HepG2 (cell line): ENCODE results near the gene CALML5.

Source experiments
- CHCHD3 ChIP-seq: sonication (generic); formaldehyde crosslinking; IDR thresholded peaks from 2 replicates; pipeline ENCODE4 v1.8.0; 2022; ENCODE audit warnings: mild to moderate bottlenecking, missing genetic modification reagents, moderate library complexity
- CTCF ChIP-seq: sonication (generic); formaldehyde crosslinking; IDR thresholded peaks from 2 replicates; pipeline ENCODE4 v1.5.0; 2020; ENCODE audit warnings: mild to moderate bottlenecking, missing genetic modification reagents, moderate library complexity
- KDM1A ChIP-seq: IDR thresholded peaks from 2 replicates; pipeline ENCODE4 v1.6.1; 2016; ENCODE audit warnings: missing compliant biosample characterization
- MAX ChIP-seq: IDR thresholded peaks from 2 replicates; pipeline ENCODE4 v1.6.1; 2012; ENCODE audit warnings: inconsistent platforms
- RXRA ChIP-seq: sonication (generic); formaldehyde crosslinking; IDR thresholded peaks from 2 replicates; pipeline ENCODE4 v1.5.1; 2020; ENCODE audit warnings: missing genetic modification reagents
- SIN3A ChIP-seq: IDR thresholded peaks from 2 replicates; pipeline ENCODE4 v1.6.1; 2011; ENCODE audit warnings: low read depth, mild to moderate bottlenecking, control low read depth, low read length, borderline replicate concordance
- SMC3 ChIP-seq: IDR thresholded peaks from 2 replicates; pipeline ENCODE4 v1.6.1; 2011; ENCODE audit warnings: low read length, improper control_type of control experiment
- ZNF20 ChIP-seq: sonication (generic); formaldehyde crosslinking; IDR thresholded peaks from 2 replicates; pipeline ENCODE4 v1.4.0; 2020; ENCODE audit warnings: mild to moderate bottlenecking, moderate library complexity, missing genetic modification reagents
- ZNF333 ChIP-seq: sonication (generic); formaldehyde crosslinking; IDR thresholded peaks from 2 replicates; pipeline ENCODE4 v1.4.0; 2020; ENCODE audit warnings: mild to moderate bottlenecking, missing genetic modification reagents, borderline replicate concordance
- ZNF496 ChIP-seq: sonication (generic); formaldehyde crosslinking; IDR thresholded peaks from 2 replicates; pipeline ENCODE4 v1.8.1; 2023; ENCODE audit warnings: mild to moderate bottlenecking, moderate library complexity, missing genetic modification reagents; ENCODE audit not compliant: insufficient replicate concordance
- ZNF550 ChIP-seq: sonication (generic); formaldehyde crosslinking; IDR thresholded peaks from 2 replicates; pipeline ENCODE4 v1.4.0; 2020; ENCODE audit warnings: mild to moderate bottlenecking, missing genetic modification reagents, borderline replicate concordance
- ZSCAN5A ChIP-seq: sonication (generic); formaldehyde crosslinking; IDR thresholded peaks from 2 replicates; pipeline ENCODE4 v1.8.0; 2022; ENCODE audit warnings: mild to moderate bottlenecking, missing genetic modification reagents, borderline replicate concordance

GRCh38 chr10:5510281-5511072 lies 11.1 kb upstream of the CALML5 start:
- no peak for TF ChIP-seq ZNF20
- no peak for TF ChIP-seq KDM1A (CRISPR knock-in tag)
- TF ChIP-seq ZNF550 (CRISPR knock-in tag), result no peak
- TF ChIP-seq MAX, result no peak
- TF ChIP-seq ZNF333 (CRISPR knock-in tag), result no peak
- no peak for TF ChIP-seq CHCHD3
- no peak for TF ChIP-seq SMC3
- TF ChIP-seq RXRA (CRISPR knock-in tag), result no peak
- no peak for TF ChIP-seq ZSCAN5A (CRISPR knock-in tag)
- no peak for TF ChIP-seq ZNF496
- TF ChIP-seq SIN3A, result no peak
- TF ChIP-seq CTCF (CRISPR knock-in tag), result no peak
